ENCODE results near the gene GEMIN4. TPM values are rescaled to one million over a fixed set of nuclear protein-coding genes. Genes with fewer than 3 reads are reported as not detected.
"Not testable (repeated sequence)": the region's sequence is repeated elsewhere in the genome, so short reads cannot be mapped to it uniquely, and the experiment has no call there.

Gene GEMIN4
- total RNA-seq, 2 experiments from 2014 or later = 29.7 to 29.9 TPM

- H3K27me3 Mint-ChIP-seq (ENCODE audit: low read depth); H3K9me3 Mint-ChIP-seq; intact Hi-C loops (cut with micrococcal nuclease); CTCF ChIA-PET; DNase-seq; H3K27ac Mint-ChIP-seq: not testable (repeated sequence)
- Mint-ChIP-seq H3K4me1 (ENCODE audit: low read depth) (peaks cover 30% of the 10 kb centered on the region), H3K36me3 (ENCODE audit: low read depth) (peaks cover 42% of the 10 kb centered on the region), H3K4me3 (peak overlapping the region; percentile 93)
Observed at GRCh38 chr17:749359-749758, 2.7 kb downstream of the GEMIN4 start.

GRCh38 chr17:748604-749003, 3.5 kb downstream of the GEMIN4 start:
- H3K36me3 Mint-ChIP-seq (ENCODE audit: low read depth) = peaks cover 46% of the 10 kb centered on the region
- H3K4me1 Mint-ChIP-seq (ENCODE audit: low read depth) = peaks cover 30% of the 10 kb centered on the region
- DNase-seq; CTCF ChIA-PET; H3K27me3 Mint-ChIP-seq (ENCODE audit: low read depth); H3K27ac Mint-ChIP-seq; H3K9me3 Mint-ChIP-seq; H3K4me3 Mint-ChIP-seq; intact Hi-C loops (cut with micrococcal nuclease): not testable (repeated sequence)

GRCh38 chr17:746783-747629, 5.1 kb downstream of the GEMIN4 start:
- Mint-ChIP-seq H3K27ac (no peak overlapping the region), H3K4me3 (no peak overlapping the region), H3K4me1 (ENCODE audit: low read depth) (peaks cover 25% of the 10 kb centered on the region), H3K36me3 (ENCODE audit: low read depth) (peaks cover 51% of the 10 kb centered on the region), H3K9me3 (peaks cover 3% of the 10 kb centered on the region), H3K27me3 (ENCODE audit: low read depth) (no peaks in the 10 kb centered on the region)
- CTCF ChIA-PET = no interaction called here
- no peak for DNase-seq
- intact Hi-C loops (cut with micrococcal nuclease) = no loop called here

GRCh38 chr17:746181-746580, 5.9 kb downstream of the GEMIN4 start:
- peaks cover 3% of the 10 kb centered on the region for H3K9me3 Mint-ChIP-seq
- peaks cover 51% of the 10 kb centered on the region for H3K36me3 Mint-ChIP-seq (ENCODE audit: low read depth)

GRCh38 chr17:745406-745805, 6.7 kb downstream of the GEMIN4 start:
- CTCF ChIA-PET = interaction anchor here (0.7 to 0.9 kb wide), 2 partner anchors 44 to 333 kb away, joined by 3 to 6 read pairs; no protein-coding TSS in a partner anchor
- no peak for DNase-seq
- H3K27me3 Mint-ChIP-seq (ENCODE audit: low read depth) = no peaks in the 10 kb centered on the region
- peaks cover 3% of the 10 kb centered on the region for H3K9me3 Mint-ChIP-seq
- peaks cover 54% of the 10 kb centered on the region for H3K36me3 Mint-ChIP-seq (ENCODE audit: low read depth)
- intact Hi-C loops (cut with micrococcal nuclease) = no loop called here
- no peak overlapping the region for H3K27ac Mint-ChIP-seq
- no peak overlapping the region for H3K4me3 Mint-ChIP-seq
- H3K4me1 Mint-ChIP-seq (ENCODE audit: low read depth) = peaks cover 29% of the 10 kb centered on the region

More at GRCh38 chr17:746181-746580, 5.9 kb downstream of the GEMIN4 start:
- H3K4me3 Mint-ChIP-seq = no peak overlapping the region
- intact Hi-C loops (cut with micrococcal nuclease) = no loop called here
- peaks cover 27% of the 10 kb centered on the region for H3K4me1 Mint-ChIP-seq (ENCODE audit: low read depth)
- H3K27ac Mint-ChIP-seq = no peak overlapping the region
- H3K27me3 Mint-ChIP-seq (ENCODE audit: low read depth) = no peaks in the 10 kb centered on the region
- CTCF ChIA-PET = interaction anchor here (0.7 kb wide), 1 partner anchor 334 kb away, joined by 3 read pairs; no protein-coding TSS in a partner anchor
- DNase-seq = no peak

GRCh38 chr17:744937-745336, 7.1 kb downstream of the GEMIN4 start:
- CTCF ChIA-PET = interaction anchor here (0.9 kb wide), 1 partner anchor 44 kb away, joined by 6 read pairs; no protein-coding TSS in a partner anchor
- Mint-ChIP-seq H3K9me3 (peaks cover 3% of the 10 kb centered on the region), H3K4me3 (no peak overlapping the region), H3K27me3 (ENCODE audit: low read depth) (no peaks in the 10 kb centered on the region), H3K27ac (no peak overlapping the region), H3K4me1 (ENCODE audit: low read depth) (peaks cover 28% of the 10 kb centered on the region), H3K36me3 (ENCODE audit: low read depth) (peaks cover 50% of the 10 kb centered on the region)
- no peak for DNase-seq
- intact Hi-C loops (cut with micrococcal nuclease) = no loop called here

GRCh38 chr17:743139-743538, 8.9 kb downstream of the GEMIN4 start:
- H3K4me3 Mint-ChIP-seq = no peak overlapping the region
- intact Hi-C loops (cut with micrococcal nuclease) = no loop called here
- CTCF ChIA-PET = interaction anchor here (0.6 kb wide), 1 partner anchor 227 kb away, joined by 3 read pairs; no protein-coding TSS in a partner anchor
- no peak for DNase-seq
- no peaks in the 10 kb centered on the region for H3K27me3 Mint-ChIP-seq (ENCODE audit: low read depth)
- H3K27ac Mint-ChIP-seq = no peak overlapping the region
- H3K36me3 Mint-ChIP-seq (ENCODE audit: low read depth) = peaks cover 43% of the 10 kb centered on the region
- H3K9me3 Mint-ChIP-seq = no peaks in the 10 kb centered on the region
- peaks cover 15% of the 10 kb centered on the region for H3K4me1 Mint-ChIP-seq (ENCODE audit: low read depth)

- Mint-ChIP-seq H3K4me1 (ENCODE audit: low read depth) (peaks cover 14% of the 10 kb centered on the region), H3K36me3 (ENCODE audit: low read depth) (peaks cover 40% of the 10 kb centered on the region), H3K4me3 (no peak overlapping the region), H3K9me3 (no peaks in the 10 kb centered on the region), H3K27me3 (ENCODE audit: low read depth) (no peaks in the 10 kb centered on the region), H3K27ac (no peak overlapping the region)
- CTCF ChIA-PET = no interaction called here
- no peak for DNase-seq
- intact Hi-C loops (cut with micrococcal nuclease) = no loop called here
Observed at GRCh38 chr17:742147-742793, 9.8 kb downstream of the GEMIN4 start.

- H3K9me3 Mint-ChIP-seq = no peaks in the 10 kb centered on the region
- CTCF ChIA-PET = interaction anchor here (0.6 to 1.6 kb wide), 2 partner anchors 12 to 39 kb away, joined by 3 read pairs; no protein-coding TSS in a partner anchor
- H3K36me3 Mint-ChIP-seq (ENCODE audit: low read depth) = peaks cover 38% of the 10 kb centered on the region
- no peak overlapping the region for H3K4me3 Mint-ChIP-seq
- intact Hi-C loops (cut with micrococcal nuclease) = loop anchor here (1.0 kb wide), 1 partner anchor 20 kb away; no protein-coding TSS in a partner anchor
- no peaks in the 10 kb centered on the region for H3K27me3 Mint-ChIP-seq (ENCODE audit: low read depth)
- peak; percentile 74 for DNase-seq
- peaks cover 14% of the 10 kb centered on the region for H3K4me1 Mint-ChIP-seq (ENCODE audit: low read depth)
- peak overlapping the region; percentile 67 for H3K27ac Mint-ChIP-seq
Observed at GRCh38 chr17:740240-741017, 11.6 kb downstream of the GEMIN4 start.

- H3K9me3 Mint-ChIP-seq = no peaks in the 10 kb centered on the region
- intact Hi-C loops (cut with micrococcal nuclease) = no loop called here
- no peak overlapping the region for H3K27ac Mint-ChIP-seq
- H3K36me3 Mint-ChIP-seq (ENCODE audit: low read depth) = peaks cover 32% of the 10 kb centered on the region
- CTCF ChIA-PET = interaction anchor here (0.8 kb wide), 1 partner anchor 25 kb away, joined by 3 read pairs; no protein-coding TSS in a partner anchor
- H3K4me3 Mint-ChIP-seq = no peak overlapping the region
- DNase-seq = no peak
- H3K4me1 Mint-ChIP-seq (ENCODE audit: low read depth) = peaks cover 26% of the 10 kb centered on the region
- peaks cover 2% of the 10 kb centered on the region for H3K27me3 Mint-ChIP-seq (ENCODE audit: low read depth)
Observed at GRCh38 chr17:737561-738113, 14.4 kb downstream of the GEMIN4 start.

- Mint-ChIP-seq H3K4me3 (peak overlapping the region; percentile 78), H3K27me3 (ENCODE audit: low read depth) (peaks cover 14% of the 10 kb centered on the region), H3K27ac (no peak overlapping the region), H3K4me1 (ENCODE audit: low read depth) (peaks cover 14% of the 10 kb centered on the region), H3K9me3 (no peaks in the 10 kb centered on the region), H3K36me3 (ENCODE audit: low read depth) (peaks cover 22% of the 10 kb centered on the region)
- intact Hi-C loops (cut with micrococcal nuclease) = loop anchor here (2.0 kb wide), 2 partner anchors 17 to 19 kb away; partner anchors contain the start of gene VPS53
- CTCF ChIA-PET = no interaction called here
- DNase-seq = no peak
Observed at GRCh38 chr17:733743-734142, 18.3 kb downstream of the GEMIN4 start.

Measured in activated naive CD4-positive, alpha-beta T cell treated with anti-CD3 and anti-CD28 coated beads for 36 hours (primary cell).